Right lobe of liver (tissue), 6 donors: Measurements from ENCODE around the gene CNBD2. TPM values are rescaled to one million over a fixed set of nuclear protein-coding genes. Genes with fewer than 3 reads are reported as not detected.

Experiments
- ATAC-seq, 4 donors: fragments of 200-7000 bp; cut with Tn5 transposase; one replicate each; pipeline ENCODE4 v1.9.1; 2020; ENCODE audit warnings: mild to moderate bottlenecking in 4 of 4, moderate library complexity in 4 of 4
- DNase-seq, 3 donors: peaks; one replicate each; pipeline ENCODE4 v3.0.0-alpha.2; 2020
- H3K27ac ChIP-seq, 3 donors: fragments of 200-600 bp; one replicate each; pipeline ENCODE4 v1.8.0; 2022
- H3K27me3 ChIP-seq, 2 donors: fragments of 200-600 bp; one replicate each; pipeline ENCODE4 v1.8.0; 2022
- H3K36me3 ChIP-seq, 4 donors: fragments of 200-600 bp; sonication (generic) in 1 of 4; one replicate each; pipeline versions ENCODE4 v1.5.1 to v1.8.0; 2017 to 2022; ENCODE audit warnings: control low read depth in 1 of 4
- H3K4me1 ChIP-seq, 4 donors: fragments of 200-600 bp; sonication (generic) in 1 of 4; one replicate each; pipeline versions ENCODE4 v1.5.1 to v1.8.0; 2017 to 2022; ENCODE audit warnings: control low read depth in 1 of 4
- H3K4me3 ChIP-seq, 3 donors: fragments of 200-600 bp; one replicate each; pipeline ENCODE4 v1.8.0; 2022
- H3K9me3 ChIP-seq, 4 donors: fragments of 200-600 bp; sonication (generic) in 1 of 4; one replicate each; pipeline versions ENCODE4 v1.5.1 to v1.8.0; 2017 to 2022; ENCODE audit warnings: control low read depth in 1 of 4
- POLR2A ChIP-seq: fragments of 450-650 bp; IDR thresholded peaks from one replicate; pipeline ENCODE4 v1.6.1; 2017; ENCODE audit warnings: antibody characterized with exemption, mild to moderate bottlenecking
- whole genome bisulfite sequencing: methylation state at CpG from one replicate; pipeline ENCODE4 v1.1.6; 2018; ENCODE audit warnings: low coverage, low lambda C conversion rate; ENCODE audit not compliant: insufficient coverage; ENCODE audit errors: missing lambda C conversion rate; 5-methylcytosine and 5-hydroxymethylcytosine counted together
- intact Hi-C, 2 donors: fragments of 100-400 bp; cut with DNase I; formaldehyde crosslinking; loops; one replicate each; pipeline versions ENCODE4 v1.11.2 to v1.14.1; 2022
- total RNA-seq, 6 experiments: library from RNA; depleted of rRNA in 2 of 6; stranded (reverse); fragments of >200 nt in 2 of 6; fragmentation: NEBNext Ultra II Directional in 3 of 6; extraction: Animal tissue kit (Norgen Biotek cat#: 25700) in 3 of 6; gene quantifications; one replicate each; pipeline versions ENCODE4 v1.1.0 to v1.2.4, GENCODE V29; 2016 to 2023
- TF ChIP-seq, protein P1 (sequence below), 4 donors: fragments of 200-600 bp in 3 of 4; fragments of 450-650 bp in 1 of 4; IDR thresholded peaks; one replicate each; pipeline versions ENCODE4 v1.5.1 to v1.8.0; 2016 to 2022; ENCODE audit warnings: antibody characterized with exemption in 4 of 4, mild to moderate bottlenecking in 2 of 4
- donor health status: DM: no; HTN: yes; CAD: no.
- donor health status: DM: no; HTN: no; CAD: no.
- donor health status: DM: no; HTN: no; CAD: no.
- donor health status: DM: no; HTN: yes; CAD: no.
- donor health status: DM: no; HTN: yes; CAD: no.

Gene CNBD2
- total RNA-seq, 6 experiments from 2014 or later, result 1.6 to 2.2 (median 1.9) TPM

DNA sequence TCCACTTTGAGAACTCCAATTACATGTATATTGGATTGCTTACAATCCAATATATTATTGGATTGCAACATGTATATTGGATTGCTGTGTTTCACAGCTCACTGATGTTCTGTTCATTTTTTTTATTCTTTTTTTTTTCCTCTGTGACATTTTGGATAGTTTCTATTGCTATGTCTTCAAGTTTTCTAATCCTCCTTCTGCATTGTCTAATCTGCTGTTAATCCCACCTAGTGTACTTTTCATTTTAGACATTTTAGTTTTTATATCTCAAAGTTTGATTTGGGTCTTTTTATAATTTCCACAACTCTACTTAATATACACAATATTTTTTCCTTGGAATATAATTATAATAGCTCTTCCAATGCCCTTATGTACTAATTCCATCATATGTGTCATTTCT is 34.5 kb downstream of the CNBD2 start:
- intact Hi-C loops, result no loop called here
- Histone ChIP-seq H3K4me3 (no peak overlapping the region), H3K4me1 (no peaks in the 10 kb centered on the region), H3K9me3 (no peaks in the 10 kb centered on the region), H3K36me3 (no peaks in the 10 kb centered on the region), H3K27ac (no peak overlapping the region), H3K27me3 (no peaks in the 10 kb centered on the region)
- no peak for ATAC-seq
- no peak for DNase-seq
- TF ChIP-seq POLR2A, result no peak
- TF ChIP-seq, protein P1, sequence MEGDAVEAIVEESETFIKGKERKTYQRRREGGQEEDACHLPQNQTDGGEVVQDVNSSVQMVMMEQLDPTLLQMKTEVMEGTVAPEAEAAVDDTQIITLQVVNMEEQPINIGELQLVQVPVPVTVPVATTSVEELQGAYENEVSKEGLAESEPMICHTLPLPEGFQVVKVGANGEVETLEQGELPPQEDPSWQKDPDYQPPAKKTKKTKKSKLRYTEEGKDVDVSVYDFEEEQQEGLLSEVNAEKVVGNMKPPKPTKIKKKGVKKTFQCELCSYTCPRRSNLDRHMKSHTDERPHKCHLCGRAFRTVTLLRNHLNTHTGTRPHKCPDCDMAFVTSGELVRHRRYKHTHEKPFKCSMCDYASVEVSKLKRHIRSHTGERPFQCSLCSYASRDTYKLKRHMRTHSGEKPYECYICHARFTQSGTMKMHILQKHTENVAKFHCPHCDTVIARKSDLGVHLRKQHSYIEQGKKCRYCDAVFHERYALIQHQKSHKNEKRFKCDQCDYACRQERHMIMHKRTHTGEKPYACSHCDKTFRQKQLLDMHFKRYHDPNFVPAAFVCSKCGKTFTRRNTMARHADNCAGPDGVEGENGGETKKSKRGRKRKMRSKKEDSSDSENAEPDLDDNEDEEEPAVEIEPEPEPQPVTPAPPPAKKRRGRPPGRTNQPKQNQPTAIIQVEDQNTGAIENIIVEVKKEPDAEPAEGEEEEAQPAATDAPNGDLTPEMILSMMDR (IDR thresholded peaks at IDR 0.05), result no peak

DNA sequence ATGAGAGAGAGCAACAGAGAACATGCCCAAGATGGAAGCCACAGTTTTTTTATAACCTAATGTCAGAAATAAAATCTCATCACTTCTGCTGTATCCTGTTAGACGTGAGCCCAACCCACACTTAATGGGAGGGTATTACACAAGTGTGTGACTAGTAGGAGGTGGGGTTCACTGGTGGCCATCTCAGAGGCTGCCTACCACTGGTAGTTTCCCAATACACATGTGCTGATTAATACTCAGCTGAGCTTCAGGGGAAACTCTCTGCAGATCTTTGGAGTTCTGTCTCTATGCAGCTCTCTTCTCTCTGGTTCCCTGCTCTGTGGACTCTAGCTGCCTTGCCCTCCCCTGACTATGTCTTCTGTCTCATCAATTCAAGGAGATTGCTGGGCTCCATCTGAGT is 35.7 kb downstream of the CNBD2 start:
- 75% methylated on average over 1 of the region's 1 CpG for WGBS
- DNase-seq (no peak), ATAC-seq (no peak)
- intact Hi-C loops, result no loop called here
- Histone ChIP-seq H3K9me3 (no peaks in the 10 kb centered on the region), H3K4me1 (no peaks in the 10 kb centered on the region), H3K36me3 (no peaks in the 10 kb centered on the region), H3K27ac (no peak overlapping the region), H3K27me3 (no peaks in the 10 kb centered on the region), H3K4me3 (no peak overlapping the region)
- no peak for TF ChIP-seq POLR2A
- TF ChIP-seq, protein P1 (IDR thresholded peaks at IDR 0.05), result no peak

DNA sequence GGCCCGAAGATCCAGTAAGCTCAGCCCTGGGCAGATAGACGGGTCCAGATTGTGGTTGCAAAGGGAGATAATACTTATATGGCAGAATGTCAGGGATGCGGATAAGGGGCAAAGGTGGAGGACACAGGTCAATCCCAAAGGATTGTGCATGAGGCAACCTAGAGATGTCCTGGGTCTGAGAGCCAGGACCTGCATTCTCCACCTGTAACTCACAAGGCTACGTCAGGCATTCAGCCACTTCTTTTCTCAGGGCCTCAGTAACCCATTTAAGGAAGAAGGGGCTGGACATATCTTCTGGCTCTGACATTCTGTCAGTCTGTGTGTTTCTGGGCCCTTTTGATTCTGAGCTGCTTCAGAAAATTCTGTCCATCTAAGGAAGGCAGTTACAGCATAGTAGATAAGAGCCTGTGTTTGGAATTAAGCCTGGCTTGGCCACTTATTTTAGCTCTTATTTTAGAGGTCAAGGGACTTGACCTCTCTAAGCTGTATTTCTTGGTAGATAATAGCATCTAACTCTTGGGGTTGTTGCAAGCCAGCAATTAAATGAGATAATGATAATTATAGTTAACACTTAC is 40.2 kb downstream of the CNBD2 start:
- no peak for DNase-seq
- Histone ChIP-seq H3K27ac (no peak overlapping the region), H3K4me3 (no peak overlapping the region), H3K4me1 (no peaks in the 10 kb centered on the region), H3K36me3 (no peaks in the 10 kb centered on the region), H3K9me3 (no peaks in the 10 kb centered on the region), H3K27me3 (no peaks in the 10 kb centered on the region)
- WGBS, result 66% methylated on average over 4 of the region's 4 CpGs
- no peak for ATAC-seq
- intact Hi-C loops, result no loop called here
- TF ChIP-seq POLR2A, result no peak
- TF ChIP-seq, protein P1 (IDR thresholded peaks at IDR 0.05), result no peak

DNA sequence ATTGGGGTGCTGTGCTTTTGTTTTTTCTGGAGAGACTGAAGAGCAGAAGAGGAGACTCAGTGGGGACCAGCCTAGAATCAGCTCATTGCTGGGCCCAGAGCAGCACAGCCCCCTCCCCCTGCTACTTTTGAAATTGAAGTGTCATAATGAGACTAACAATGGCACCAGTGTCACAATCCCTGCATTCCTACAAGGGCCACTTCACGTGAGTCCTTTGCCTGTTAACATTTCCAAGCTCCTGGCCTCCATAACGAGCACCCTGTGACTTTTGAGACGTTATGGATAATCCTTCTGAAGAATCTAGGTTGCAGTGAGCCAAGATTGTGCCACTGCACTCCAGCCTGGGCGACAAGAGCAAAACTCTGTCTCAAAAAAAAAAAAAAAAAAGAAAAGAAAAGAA is 41.7 kb downstream of the CNBD2 start:
- Histone ChIP-seq H3K27ac (no peak overlapping the region), H3K4me3 (no peak overlapping the region), H3K9me3 (no peaks in the 10 kb centered on the region), H3K4me1 (no peaks in the 10 kb centered on the region), H3K36me3 (no peaks in the 10 kb centered on the region), H3K27me3 (no peaks in the 10 kb centered on the region)
- ATAC-seq (no peak), DNase-seq (no peak)
- intact Hi-C loops, result no loop called here
- no peak for TF ChIP-seq POLR2A
- TF ChIP-seq, protein P1 (IDR thresholded peaks at IDR 0.05), result no peak
- WGBS, result 72% methylated on average over 3 of the region's 4 CpGs

DNA sequence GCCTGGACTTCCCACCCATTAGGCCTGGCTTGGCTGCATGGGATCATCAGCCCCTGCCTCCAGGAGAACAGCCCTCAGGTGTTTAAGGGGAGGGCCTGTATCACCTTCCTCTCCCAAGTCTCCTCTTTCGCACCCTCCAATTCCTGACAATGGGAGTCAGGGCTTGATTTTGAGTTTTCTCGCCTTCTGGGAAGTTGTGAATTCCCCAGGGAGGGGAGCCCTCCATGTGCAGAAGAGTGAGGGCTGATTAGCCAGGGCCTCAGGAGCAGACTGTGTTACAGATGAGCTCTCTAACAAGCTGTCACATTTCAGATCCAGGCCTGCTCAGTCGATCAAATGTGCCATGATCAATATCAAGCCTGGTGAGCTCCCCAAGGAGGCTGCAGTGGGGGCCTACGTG is 42.4 kb downstream of the CNBD2 start:
- Histone ChIP-seq H3K27ac (no peak overlapping the region), H3K27me3 (no peaks in the 10 kb centered on the region), H3K9me3 (no peaks in the 10 kb centered on the region), H3K4me3 (no peak overlapping the region), H3K36me3 (no peaks in the 10 kb centered on the region), H3K4me1 (no peaks in the 10 kb centered on the region)
- intact Hi-C loops, result no loop called here
- ATAC-seq, result no peak
- 73% methylated on average over 3 of the region's 4 CpGs for WGBS
- DNase-seq, result no peak
- no peak for TF ChIP-seq POLR2A
- TF ChIP-seq, protein P1 (IDR thresholded peaks at IDR 0.05), result no peak
